IMR-90 (cell line): ENCODE results near the gene JMJD6.

Experiments used
- CEBPB ChIP-seq: IDR thresholded peaks from 2 replicates; pipeline ENCODE4 v1.6.1; 2012; ENCODE audit warnings: low read depth, low read length, improper control_type of control experiment
- FOS ChIP-seq: fragments of 150-350 bp; IDR thresholded peaks from 2 replicates; pipeline ENCODE4 v1.6.1; 2016; ENCODE audit warnings: low read depth, low read length
- MXI1 ChIP-seq: IDR thresholded peaks from 2 replicates; pipeline ENCODE4 v1.6.1; 2012; ENCODE audit warnings: low read depth, mild to moderate bottlenecking, low read length, moderate library complexity, borderline replicate concordance
- NFE2L2 ChIP-seq: fragments of 150-350 bp; IDR thresholded peaks from 2 replicates; pipeline ENCODE4 v1.6.1; 2016; ENCODE audit warnings: low read depth, mild to moderate bottlenecking, low read length
- POLR2A ChIP-seq: IDR thresholded peaks from 2 replicates; pipeline ENCODE4 v1.6.1; 2012; ENCODE audit warnings: mild to moderate bottlenecking, low read depth, low read length
- RAD21 ChIP-seq: IDR thresholded peaks from 2 replicates; pipeline ENCODE4 v1.6.1; 2012; ENCODE audit warnings: low read length, improper control_type of control experiment
- RCOR1 ChIP-seq: IDR thresholded peaks from 2 replicates; pipeline ENCODE4 v1.6.1; 2012; ENCODE audit warnings: mild to moderate bottlenecking, low read length, improper control_type of control experiment; ENCODE audit not compliant: insufficient replicate concordance
- RFX5 ChIP-seq: IDR thresholded peaks from 2 replicates; pipeline ENCODE4 v1.8.0; 2012; ENCODE audit warnings: low read depth, mild to moderate bottlenecking, low read length, moderate library complexity
- TF ChIP-seq, protein P1 (sequence below): conservative IDR thresholded peaks from 2 replicates; pipeline ENCODE4 v1.5.1; 2012; ENCODE audit warnings: mild to moderate bottlenecking, low read depth, low read length, improper control_type of control experiment
- TF ChIP-seq, protein P2 (sequence below): fragments of 150-350 bp; IDR thresholded peaks from 2 replicates; pipeline ENCODE4 v1.6.1; 2016; ENCODE audit warnings: low read depth, mild to moderate bottlenecking, low read length, moderate library complexity, borderline replicate concordance

DNA sequence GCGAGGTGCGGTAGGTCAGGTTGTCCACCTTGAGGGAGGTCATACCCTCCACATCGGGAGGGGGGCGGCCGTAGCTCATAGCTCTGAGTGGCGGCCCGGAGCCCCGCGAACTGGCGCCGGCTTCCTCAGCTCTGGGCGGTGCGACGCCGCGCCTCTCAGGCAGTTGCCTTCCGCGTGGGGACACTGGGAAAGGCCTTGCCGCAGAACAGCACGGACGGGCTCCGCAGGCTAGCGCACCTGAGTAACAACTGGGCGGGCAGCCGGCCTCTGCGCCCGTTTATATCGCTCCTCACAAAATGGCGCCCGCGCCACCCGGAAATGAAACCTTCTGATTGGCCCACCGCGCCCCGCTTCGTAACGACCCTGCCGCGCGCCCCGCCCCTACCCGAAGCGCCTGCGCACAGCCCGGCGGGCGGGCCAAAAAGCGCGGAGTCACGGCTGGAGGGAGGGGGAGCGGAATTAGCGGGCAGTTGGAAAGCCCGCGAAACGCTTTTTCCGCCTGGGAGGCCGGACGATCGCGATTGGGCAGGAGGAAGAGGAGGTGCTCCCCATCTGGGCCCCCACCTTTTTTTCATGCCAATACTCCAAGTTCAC lies 10.8 kb upstream of the JMJD6 start, which contains the start of gene SRSF2:
- TF ChIP-seq, protein P1, sequence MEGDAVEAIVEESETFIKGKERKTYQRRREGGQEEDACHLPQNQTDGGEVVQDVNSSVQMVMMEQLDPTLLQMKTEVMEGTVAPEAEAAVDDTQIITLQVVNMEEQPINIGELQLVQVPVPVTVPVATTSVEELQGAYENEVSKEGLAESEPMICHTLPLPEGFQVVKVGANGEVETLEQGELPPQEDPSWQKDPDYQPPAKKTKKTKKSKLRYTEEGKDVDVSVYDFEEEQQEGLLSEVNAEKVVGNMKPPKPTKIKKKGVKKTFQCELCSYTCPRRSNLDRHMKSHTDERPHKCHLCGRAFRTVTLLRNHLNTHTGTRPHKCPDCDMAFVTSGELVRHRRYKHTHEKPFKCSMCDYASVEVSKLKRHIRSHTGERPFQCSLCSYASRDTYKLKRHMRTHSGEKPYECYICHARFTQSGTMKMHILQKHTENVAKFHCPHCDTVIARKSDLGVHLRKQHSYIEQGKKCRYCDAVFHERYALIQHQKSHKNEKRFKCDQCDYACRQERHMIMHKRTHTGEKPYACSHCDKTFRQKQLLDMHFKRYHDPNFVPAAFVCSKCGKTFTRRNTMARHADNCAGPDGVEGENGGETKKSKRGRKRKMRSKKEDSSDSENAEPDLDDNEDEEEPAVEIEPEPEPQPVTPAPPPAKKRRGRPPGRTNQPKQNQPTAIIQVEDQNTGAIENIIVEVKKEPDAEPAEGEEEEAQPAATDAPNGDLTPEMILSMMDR: no peak
- TF ChIP-seq POLR2A (peak; percentile 100), RFX5 (no peak), NFE2L2 (peak; percentile 96), RAD21 (0 out of 2 replicates have a peak, but pooled peaks have one; percentile 18), RCOR1 (no peak), CEBPB (0 out of 2 replicates have a peak, but pooled peaks have one; percentile 7), MXI1 (peak; percentile 62), FOS (0 out of 2 replicates have a peak, but pooled peaks have one; percentile 9)
- TF ChIP-seq, protein P2, sequence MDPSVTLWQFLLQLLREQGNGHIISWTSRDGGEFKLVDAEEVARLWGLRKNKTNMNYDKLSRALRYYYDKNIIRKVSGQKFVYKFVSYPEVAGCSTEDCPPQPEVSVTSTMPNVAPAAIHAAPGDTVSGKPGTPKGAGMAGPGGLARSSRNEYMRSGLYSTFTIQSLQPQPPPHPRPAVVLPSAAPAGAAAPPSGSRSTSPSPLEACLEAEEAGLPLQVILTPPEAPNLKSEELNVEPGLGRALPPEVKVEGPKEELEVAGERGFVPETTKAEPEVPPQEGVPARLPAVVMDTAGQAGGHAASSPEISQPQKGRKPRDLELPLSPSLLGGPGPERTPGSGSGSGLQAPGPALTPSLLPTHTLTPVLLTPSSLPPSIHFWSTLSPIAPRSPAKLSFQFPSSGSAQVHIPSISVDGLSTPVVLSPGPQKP: no peak
